WTC11 (cell line): Measurements from ENCODE around the gene KIF3B. TPM values are rescaled to one million over a fixed set of nuclear protein-coding genes. Genes with fewer than 3 reads are reported as not detected.

Experiments
- ATAC-seq: fragments of 200-7000 bp; cut with Tn5 transposase; 2 replicates; pipeline ENCODE4 v1.10.0; 2021; ENCODE audit warnings: mild to moderate bottlenecking, moderate library complexity
- CTCF ChIA-PET: fragments of 300-600 bp; sonication (Branson Sonifier 250); formaldehyde crosslinking; loops from one replicate; lab custom pipeline; 2021; ENCODE audit warnings: antibody characterized with exemption; lab: Charles Lee
- POLR2A ChIA-PET: fragments of 350-600 bp; sonication (Branson Sonifier 250); formaldehyde crosslinking; loops from one replicate; lab custom pipeline; 2021; ENCODE audit warnings: antibody characterized with exemption; lab: Charles Lee
- DNase-seq: peaks from one replicate; pipeline ENCODE4 v3.0.0; 2021; ENCODE audit warnings: low spot score
- H3K27ac Mint-ChIP-seq: 2 replicates; pipeline ENCODE4 v1.8.0; 2021; ENCODE audit warnings: mixed read lengths
- H3K27me3 Mint-ChIP-seq: 2 replicates; pipeline ENCODE4 v1.8.0; 2021; ENCODE audit warnings: low read depth, mild to moderate bottlenecking, moderate library complexity, mixed read lengths
- H3K36me3 Mint-ChIP-seq: 2 replicates; pipeline ENCODE4 v1.8.0; 2021; ENCODE audit warnings: mixed read lengths
- H3K4me1 Mint-ChIP-seq: 2 replicates; pipeline ENCODE4 v1.8.0; 2022; ENCODE audit warnings: mixed read lengths
- H3K4me3 Mint-ChIP-seq: 2 replicates; pipeline ENCODE4 v1.8.0; 2021; ENCODE audit warnings: mild to moderate bottlenecking, moderate library complexity, mixed read lengths
- H3K9me3 Mint-ChIP-seq: 2 replicates; pipeline ENCODE4 v1.8.0; 2021; ENCODE audit warnings: mixed read lengths
- ARID4B ChIP-seq: sonication (generic); formaldehyde crosslinking; IDR thresholded peaks from 2 replicates; pipeline ENCODE4 v1.8.0; 2023; ENCODE audit warnings: missing genetic modification reagents, mild to moderate bottlenecking, borderline replicate concordance
- EMX1 ChIP-seq: fragments of 250-450 bp; sonication (Bioruptor Pico); IDR thresholded peaks from 2 replicates; pipeline ENCODE4 v1.8.0; 2021; ENCODE audit warnings: mild to moderate bottlenecking
- FOXP1 ChIP-seq: sonication (generic); formaldehyde crosslinking; IDR thresholded peaks from 2 replicates; pipeline ENCODE4 v1.8.0; 2022; ENCODE audit warnings: missing genetic modification reagents, mild to moderate bottlenecking, moderate library complexity, borderline replicate concordance
- JUN ChIP-seq: sonication (generic); formaldehyde crosslinking; IDR thresholded peaks from 2 replicates; pipeline ENCODE4 v1.8.0; 2023; ENCODE audit warnings: mild to moderate bottlenecking, missing genetic modification reagents
- KAT7 ChIP-seq: sonication (generic); formaldehyde crosslinking; IDR thresholded peaks from 2 replicates; pipeline ENCODE4 v1.8.1; 2023; ENCODE audit warnings: missing genetic modification reagents, mild to moderate bottlenecking, borderline replicate concordance
- MYBL2 ChIP-seq: sonication (generic); formaldehyde crosslinking; IDR thresholded peaks from 2 replicates; pipeline ENCODE4 v1.8.1; 2023; ENCODE audit warnings: mild to moderate bottlenecking, moderate library complexity, missing genetic modification reagents
- NFYB ChIP-seq: sonication (generic); formaldehyde crosslinking; conservative IDR thresholded peaks from 2 replicates; pipeline ENCODE4 v1.8.0; 2022; ENCODE audit warnings: low read depth, missing genetic modification reagents
- SMAD4 ChIP-seq: sonication (generic); formaldehyde crosslinking; IDR thresholded peaks from 2 replicates; pipeline ENCODE4 v1.8.0; 2022; ENCODE audit warnings: mild to moderate bottlenecking, missing genetic modification reagents
- TP53 ChIP-seq: sonication (generic); formaldehyde crosslinking; IDR thresholded peaks from 2 replicates; pipeline ENCODE4 v1.8.1; 2023; ENCODE audit warnings: mild to moderate bottlenecking, missing genetic modification reagents
- USF1 ChIP-seq: sonication (generic); formaldehyde crosslinking; IDR thresholded peaks from 2 replicates; pipeline ENCODE4 v1.8.0; 2022; ENCODE audit warnings: mild to moderate bottlenecking, missing genetic modification reagents
- ZNF121 ChIP-seq: sonication (generic); formaldehyde crosslinking; IDR thresholded peaks from 2 replicates; pipeline ENCODE4 v1.8.0; 2023; ENCODE audit warnings: missing genetic modification reagents
- ZNF263 ChIP-seq: sonication (generic); formaldehyde crosslinking; IDR thresholded peaks from 2 replicates; pipeline ENCODE4 v1.8.1; 2022; ENCODE audit warnings: low read depth, mild to moderate bottlenecking, moderate library complexity, missing genetic modification reagents
- ZNF281 ChIP-seq: sonication (generic); formaldehyde crosslinking; IDR thresholded peaks from 2 replicates; pipeline ENCODE4 v1.8.0; 2023; ENCODE audit warnings: mild to moderate bottlenecking, missing genetic modification reagents
- ZNF423 ChIP-seq: fragments of 250-450 bp; sonication (Bioruptor Pico); IDR thresholded peaks from 2 replicates; pipeline ENCODE4 v2.1.2; 2022; ENCODE audit warnings: mild to moderate bottlenecking, moderate library complexity
- total RNA-seq: library from RNA; stranded (reverse); gene quantifications from 3 replicates; pipeline ENCODE4 v1.2.3, GENCODE V29; 2021
- TF ChIP-seq, protein P1 (sequence below): fragments of 250-450 bp; sonication (Bioruptor Pico); IDR thresholded peaks from 2 replicates; pipeline ENCODE4 v1.9.0; 2021; ENCODE audit warnings: mild to moderate bottlenecking
- TF ChIP-seq, protein P2 (sequence below): fragments of 250-450 bp; sonication (Bioruptor Pico); IDR thresholded peaks from 2 replicates; pipeline ENCODE4 v1.9.0; 2021; ENCODE audit warnings: mild to moderate bottlenecking
- TF ChIP-seq, protein P3 (sequence below): fragments of 250-450 bp; sonication (Bioruptor Pico); IDR thresholded peaks from 2 replicates; pipeline ENCODE4 v1.8.0; 2021; ENCODE audit warnings: mild to moderate bottlenecking

Gene KIF3B
- total RNA-seq, 1 experiment from 2014 or later: 21.5 TPM

GRCh38 chr20:32230707-32231106 lies 46.7 kb upstream of the KIF3B start (continued):
- no peak for TF ChIP-seq KAT7 (CRISPR knock-in tag)
- TF ChIP-seq ZNF281 (CRISPR knock-in tag): no peak
- TF ChIP-seq, protein P1, sequence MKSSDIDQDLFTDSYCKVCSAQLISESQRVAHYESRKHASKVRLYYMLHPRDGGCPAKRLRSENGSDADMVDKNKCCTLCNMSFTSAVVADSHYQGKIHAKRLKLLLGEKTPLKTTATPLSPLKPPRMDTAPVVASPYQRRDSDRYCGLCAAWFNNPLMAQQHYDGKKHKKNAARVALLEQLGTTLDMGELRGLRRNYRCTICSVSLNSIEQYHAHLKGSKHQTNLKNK (CRISPR knock-in tag): no peak

DNA sequence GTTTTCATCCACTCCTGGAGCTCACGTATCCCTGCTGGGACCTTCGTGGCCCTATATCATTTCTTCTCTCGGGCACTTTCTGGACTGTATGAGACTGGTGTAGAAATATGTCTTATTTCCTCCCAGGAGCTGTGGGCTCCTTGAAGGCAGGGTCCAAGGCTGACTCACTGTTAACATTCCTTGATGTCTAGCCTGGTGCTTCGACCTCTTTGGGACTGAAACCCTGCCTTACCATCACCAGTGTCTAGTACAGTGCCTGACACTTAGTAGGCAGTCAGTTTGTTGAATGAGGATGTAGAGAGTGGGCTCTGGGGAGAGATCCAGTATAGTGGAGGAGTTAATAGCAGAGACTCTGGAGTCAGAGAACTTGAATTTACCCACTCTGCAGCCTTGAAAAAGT lies 46.2 kb upstream of the KIF3B start:
- Mint-ChIP-seq H3K27me3 (no peaks in the 10 kb centered on the region), H3K36me3 (peaks cover 56% of the 10 kb centered on the region), H3K4me1 (no peaks in the 10 kb centered on the region), H3K9me3 (no peaks in the 10 kb centered on the region), H3K27ac (no peak overlapping the region), H3K4me3 (no peak overlapping the region)
- no peak for ATAC-seq
- ChIA-PET CTCF (no interaction called here), POLR2A (interaction anchor here (0.5 kb wide), 1 partner anchor 269 kb away, joined by 3 read pairs; no protein-coding TSS in a partner anchor)
- DNase-seq: no peak
- TF ChIP-seq, protein P1 (CRISPR knock-in tag): no peak
- TF ChIP-seq ZNF121 (CRISPR knock-in tag) (no peak), USF1 (CRISPR knock-in tag) (no peak), SMAD4 (CRISPR knock-in tag) (no peak), MYBL2 (CRISPR knock-in tag) (no peak), TP53 (CRISPR knock-in tag) (no peak), NFYB (no peak)
- TF ChIP-seq, protein P2, sequence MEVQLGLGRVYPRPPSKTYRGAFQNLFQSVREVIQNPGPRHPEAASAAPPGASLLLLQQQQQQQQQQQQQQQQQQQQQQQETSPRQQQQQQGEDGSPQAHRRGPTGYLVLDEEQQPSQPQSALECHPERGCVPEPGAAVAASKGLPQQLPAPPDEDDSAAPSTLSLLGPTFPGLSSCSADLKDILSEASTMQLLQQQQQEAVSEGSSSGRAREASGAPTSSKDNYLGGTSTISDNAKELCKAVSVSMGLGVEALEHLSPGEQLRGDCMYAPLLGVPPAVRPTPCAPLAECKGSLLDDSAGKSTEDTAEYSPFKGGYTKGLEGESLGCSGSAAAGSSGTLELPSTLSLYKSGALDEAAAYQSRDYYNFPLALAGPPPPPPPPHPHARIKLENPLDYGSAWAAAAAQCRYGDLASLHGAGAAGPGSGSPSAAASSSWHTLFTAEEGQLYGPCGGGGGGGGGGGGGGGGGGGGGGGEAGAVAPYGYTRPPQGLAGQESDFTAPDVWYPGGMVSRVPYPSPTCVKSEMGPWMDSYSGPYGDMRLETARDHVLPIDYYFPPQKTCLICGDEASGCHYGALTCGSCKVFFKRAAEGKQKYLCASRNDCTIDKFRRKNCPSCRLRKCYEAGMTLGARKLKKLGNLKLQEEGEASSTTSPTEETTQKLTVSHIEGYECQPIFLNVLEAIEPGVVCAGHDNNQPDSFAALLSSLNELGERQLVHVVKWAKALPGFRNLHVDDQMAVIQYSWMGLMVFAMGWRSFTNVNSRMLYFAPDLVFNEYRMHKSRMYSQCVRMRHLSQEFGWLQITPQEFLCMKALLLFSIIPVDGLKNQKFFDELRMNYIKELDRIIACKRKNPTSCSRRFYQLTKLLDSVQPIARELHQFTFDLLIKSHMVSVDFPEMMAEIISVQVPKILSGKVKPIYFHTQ (CRISPR knock-in tag): no peak

DNA sequence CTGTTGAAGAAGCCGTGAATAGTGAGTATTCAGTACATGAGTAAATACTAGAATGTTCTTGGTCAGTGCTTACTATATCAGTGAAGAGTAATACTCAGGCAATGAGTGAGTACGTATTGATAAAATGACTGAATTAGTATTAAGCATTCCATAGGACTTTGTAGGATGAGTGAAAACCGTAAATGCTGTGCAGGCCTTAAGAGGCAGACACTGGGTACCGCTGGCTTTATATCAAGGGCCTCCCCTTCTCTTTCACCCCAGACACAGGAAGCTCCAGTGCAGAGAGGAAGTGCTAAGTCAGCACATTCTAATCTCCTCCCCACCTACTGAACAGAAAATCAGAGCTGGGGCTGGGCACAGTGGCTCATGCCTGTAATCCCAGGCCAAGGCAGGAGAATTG lies 45.6 kb upstream of the KIF3B start:
- Mint-ChIP-seq H3K9me3 (no peaks in the 10 kb centered on the region), H3K4me1 (no peaks in the 10 kb centered on the region), H3K27ac (no peak overlapping the region), H3K36me3 (peaks cover 56% of the 10 kb centered on the region), H3K4me3 (no peak overlapping the region), H3K27me3 (no peaks in the 10 kb centered on the region)
- ATAC-seq: no peak
- DNase-seq: no peak
- ChIA-PET POLR2A (no interaction called here), CTCF (no interaction called here)
- no peak for TF ChIP-seq ZNF263 (CRISPR knock-in tag)
- no peak for TF ChIP-seq FOXP1 (CRISPR knock-in tag)
- TF ChIP-seq ZNF423 (CRISPR knock-in tag): no peak
- TF ChIP-seq, protein P3, sequence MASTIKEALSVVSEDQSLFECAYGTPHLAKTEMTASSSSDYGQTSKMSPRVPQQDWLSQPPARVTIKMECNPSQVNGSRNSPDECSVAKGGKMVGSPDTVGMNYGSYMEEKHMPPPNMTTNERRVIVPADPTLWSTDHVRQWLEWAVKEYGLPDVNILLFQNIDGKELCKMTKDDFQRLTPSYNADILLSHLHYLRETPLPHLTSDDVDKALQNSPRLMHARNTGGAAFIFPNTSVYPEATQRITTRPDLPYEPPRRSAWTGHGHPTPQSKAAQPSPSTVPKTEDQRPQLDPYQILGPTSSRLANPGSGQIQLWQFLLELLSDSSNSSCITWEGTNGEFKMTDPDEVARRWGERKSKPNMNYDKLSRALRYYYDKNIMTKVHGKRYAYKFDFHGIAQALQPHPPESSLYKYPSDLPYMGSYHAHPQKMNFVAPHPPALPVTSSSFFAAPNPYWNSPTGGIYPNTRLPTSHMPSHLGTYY (CRISPR knock-in tag): no peak
- no peak for TF ChIP-seq ARID4B
- TF ChIP-seq EMX1 (CRISPR knock-in tag): no peak
- no peak for TF ChIP-seq JUN (CRISPR knock-in tag)
